H1 (cell line): Measurements from ENCODE around the gene ZNF468. TPM values are rescaled to one million over a fixed set of nuclear protein-coding genes. Genes with fewer than 3 reads are reported as not detected.
"Not testable (repeated sequence)": the region's sequence is repeated elsewhere in the genome, so short reads cannot be mapped to it uniquely, and the experiment has no call there.

Experiments used
- CTCF ChIA-PET: fragments of 300-600 bp; sonication (Branson Sonifier 250); formaldehyde crosslinking; loops from one replicate; lab custom pipeline; 2021; ENCODE audit not compliant: partially characterized antibody; lab: Charles Lee
- POLR2A ChIA-PET: fragments of 300-600 bp; sonication (Branson Sonifier 250); formaldehyde crosslinking; loops from one replicate; lab custom pipeline; 2021; ENCODE audit warnings: inconsistent platforms; ENCODE audit not compliant: partially characterized antibody; lab: Charles Lee
- DNase-seq, 2 experiments: peaks; one replicate each; pipeline versions ENCODE4 v3.0.0 to v3.0.0-alpha.2; 2010 to 2022; ENCODE audit warnings: low spot score in 2 of 2, low read depth in 1 of 2, mixed read lengths in 1 of 2
- FAIRE-seq: peaks from 2 replicates; lab custom pipeline; 2011; peaks lifted over from hg19 to GRCh38; lab: Jason Lieb, UNC
- H2AFZ ChIP-seq: 2 replicates; pipeline ENCODE4 v1.8.1; 2012; ENCODE audit warnings: low read length, inconsistent platforms
- H2AK5ac ChIP-seq: 2 replicates; pipeline ENCODE4 v1.6.1; 2013; ENCODE audit warnings: low read depth, low read length
- H2BK120ac ChIP-seq: replicated peaks from 2 replicates; pipeline ENCODE3; 2013; ENCODE audit warnings: low read depth, low read length, inconsistent platforms
- H2BK12ac ChIP-seq: 2 replicates; pipeline ENCODE4 v1.6.1; 2013; ENCODE audit warnings: low read depth, low read length
- H2BK15ac ChIP-seq: 2 replicates; pipeline ENCODE4 v1.6.1; 2013; ENCODE audit warnings: low read length
- H2BK20ac ChIP-seq: 2 replicates; pipeline ENCODE4 v1.6.1; 2013; ENCODE audit warnings: low read length
- H2BK5ac ChIP-seq: 2 replicates; pipeline ENCODE4 v1.6.1; 2013; ENCODE audit warnings: low read depth, low read length
- H3K14ac ChIP-seq: 2 replicates; pipeline ENCODE4 v1.6.1; 2013; ENCODE audit warnings: inconsistent platforms; ENCODE audit not compliant: insufficient read length
- H3K18ac ChIP-seq: 2 replicates; pipeline ENCODE4 v1.6.1; 2013; ENCODE audit warnings: low read length; ENCODE audit errors: extremely low read depth
- H3K23ac ChIP-seq: 2 replicates; pipeline ENCODE4 v1.6.1; 2013; ENCODE audit warnings: inconsistent platforms; ENCODE audit not compliant: insufficient read length
- H3K23me2 ChIP-seq: 2 replicates; pipeline ENCODE4 v1.6.1; 2013; ENCODE audit warnings: low read depth, low read length
- H3K27ac ChIP-seq: 2 replicates; pipeline ENCODE4 v1.6.1; 2011; ENCODE audit warnings: low read depth, low read length, inconsistent platforms
- H3K27me3 ChIP-seq, 4 experiments: replicated peaks in 1 of 4; 1 replicate in 1 of 4; 2 replicates in 3 of 4; pipeline versions ENCODE4 v1.6.1 to v1.8.1; 2011 to 2013; ENCODE audit warnings: low read length in 3 of 4, mild to moderate bottlenecking in 3 of 4, inconsistent platforms in 2 of 4, mixed read lengths in 2 of 4, moderate library complexity in 1 of 4; ENCODE audit not compliant: control insufficient read depth in 3 of 4, insufficient read depth in 3 of 4; ENCODE audit errors: extremely low read depth in 1 of 4
- H3K36me3 ChIP-seq, 4 experiments: 2 replicates each; pipeline versions ENCODE4 v1.6.1 to v1.8.1; 2011 to 2013; ENCODE audit warnings: mild to moderate bottlenecking in 4 of 4, low read length in 3 of 4, moderate library complexity in 2 of 4, control low read depth in 1 of 4, inconsistent platforms in 1 of 4; ENCODE audit not compliant: insufficient read depth in 4 of 4, control insufficient read depth in 2 of 4
- H3K4ac ChIP-seq: replicated peaks from 2 replicates; pipeline ENCODE3; 2013; ENCODE audit warnings: low read length, low read depth, mixed read lengths, inconsistent platforms; ENCODE audit not compliant: insufficient read length
- H3K4me1 ChIP-seq, 4 experiments: replicated peaks in 1 of 4; 1 replicate in 1 of 4; 2 replicates in 3 of 4; pipeline versions ENCODE4 v1.6.1 to v1.8.1; 2011 to 2013; ENCODE audit warnings: low read length in 3 of 4, inconsistent platforms in 2 of 4, mixed read lengths in 1 of 4; ENCODE audit not compliant: insufficient read depth in 4 of 4, control insufficient read depth in 3 of 4
- H3K4me2 ChIP-seq, 2 experiments: 2 replicates each; pipeline versions ENCODE4 v1.6.1 to v1.8.1; 2011 to 2013; ENCODE audit warnings: low read depth in 2 of 2, low read length in 2 of 2, control low read depth in 1 of 2, inconsistent platforms in 1 of 2, mild to moderate bottlenecking in 1 of 2; ENCODE audit not compliant: insufficient read depth in 1 of 2
- H3K4me3 ChIP-seq, 4 experiments: fragments of 200-600, 300-600 bp in 1 of 4; sonication (generic), shearing (Covaris generic), sonication (Bioruptor Twin) in 1 of 4; 2 replicates each; pipeline versions ENCODE4 v1.5.1 to v1.8.1; 2011 to 2016; ENCODE audit warnings: low read length in 4 of 4, low read depth in 3 of 4, control low read depth in 2 of 4, inconsistent platforms in 2 of 4, mild to moderate bottlenecking in 2 of 4, mixed read lengths in 1 of 4, moderate library complexity in 1 of 4; ENCODE audit not compliant: insufficient read depth in 2 of 4; ENCODE audit errors: extremely low read depth in 1 of 4
- H3K56ac ChIP-seq: replicated peaks from 2 replicates; pipeline ENCODE3; 2013; ENCODE audit warnings: low read depth, mild to moderate bottlenecking, mixed read lengths, low read length, inconsistent platforms; ENCODE audit not compliant: insufficient read length
- H3K79me1 ChIP-seq: 2 replicates; pipeline ENCODE4 v1.6.1; 2013; ENCODE audit warnings: low read depth, low read length, control low read depth
- H3K79me2 ChIP-seq, 2 experiments: 2 replicates each; pipeline versions ENCODE4 v1.6.1 to v1.8.1; 2012 to 2013; ENCODE audit warnings: low read length in 2 of 2, mild to moderate bottlenecking in 2 of 2, inconsistent platforms in 1 of 2; ENCODE audit not compliant: insufficient read depth in 2 of 2, control insufficient read depth in 1 of 2
- H3K9ac ChIP-seq, 4 experiments: replicated peaks in 1 of 4; 1 replicate in 1 of 4; 2 replicates in 3 of 4; pipeline versions ENCODE4 v1.6.1 to v1.8.1; 2011 to 2013; ENCODE audit warnings: low read depth in 3 of 4, low read length in 3 of 4, control low read depth in 2 of 4, mild to moderate bottlenecking in 2 of 4, moderate library complexity in 2 of 4, inconsistent platforms in 1 of 4; ENCODE audit errors: extremely low read depth in 1 of 4
- H3K9me3 ChIP-seq, 2 experiments: 2 replicates each; pipeline versions ENCODE4 v1.6.1 to v1.8.1; 2012 to 2013; ENCODE audit warnings: mild to moderate bottlenecking in 2 of 2, moderate library complexity in 2 of 2, control low read depth in 1 of 2, inconsistent platforms in 1 of 2, low read depth in 1 of 2, low read length in 1 of 2, mixed read lengths in 1 of 2; ENCODE audit not compliant: insufficient read depth in 2 of 2
- H4K20me1 ChIP-seq, 2 experiments: replicated peaks in 1 of 2; 2 replicates each; pipeline versions ENCODE3 to v1.8.1; 2011 to 2013; ENCODE audit warnings: inconsistent platforms in 2 of 2, low read length in 2 of 2, mild to moderate bottlenecking in 1 of 2; ENCODE audit not compliant: insufficient read depth in 2 of 2, control insufficient read depth in 1 of 2
- H4K5ac ChIP-seq: 2 replicates; pipeline ENCODE4 v1.6.1; 2013; ENCODE audit warnings: low read length, low read depth, mixed read lengths, inconsistent platforms; ENCODE audit not compliant: insufficient read length
- H4K8ac ChIP-seq: 2 replicates; pipeline ENCODE4 v1.8.0; 2013; ENCODE audit warnings: mild to moderate bottlenecking, moderate library complexity, low read length, inconsistent platforms; ENCODE audit not compliant: insufficient read depth; ENCODE audit errors: extremely low read depth
- H4K91ac ChIP-seq: replicated peaks from 2 replicates; pipeline ENCODE3; 2013; ENCODE audit warnings: low read length, mixed read lengths, inconsistent platforms; ENCODE audit not compliant: insufficient read length
- WGBS, 2 experiments: shearing (Covaris generic) in 1 of 2; methylation state at CpG; one replicate each; pipeline versions ENCODE4 v1.1.6 to v1.1.7; 2013 to 2015; ENCODE audit warnings: low lambda C conversion rate in 2 of 2, mixed read lengths in 2 of 2, inconsistent platforms in 1 of 2, low coverage in 1 of 2, missing lambda C conversion rate in 1 of 2; ENCODE audit not compliant: insufficient replicate concordance in 2 of 2, insufficient coverage in 1 of 2, insufficient read length in 1 of 2; ENCODE audit errors: extremely low coverage in 1 of 2, missing lambda C conversion rate in 1 of 2; 5-methylcytosine and 5-hydroxymethylcytosine counted together
- polyA plus RNA-seq, 7 experiments: library from polyadenylated mRNA; depleted of rRNA in 3 of 7; stranded (reverse) in 5 of 7; unstranded in 2 of 7; fragments of >200 nt in 5 of 7; fragments of 200-250 nt in 2 of 7; gene quantifications; 1 replicate in 5 of 7; 2 replicates in 1 of 7; 4 replicates in 1 of 7; pipeline versions ENCODE4 v1.2.1 to v1.2.3, GENCODE V29; 2011 to 2013; ENCODE audit warnings: missing spikeins in 2 of 7, mixed read lengths in 2 of 7
- total RNA-seq: library from RNA; stranded (reverse); fragmentation: NEBNext Ultra II Directional; extraction: Animal tissue kit (Norgen Biotek cat#: 25700); gene quantifications from 2 replicates; pipeline ENCODE4 v1.2.1, GENCODE V29; 2021

The ZNF468 gene
- total and polyA plus RNA-seq, 2 of the 8 experiments (the other 6 are each of a cell fraction or from before 2014, with no cell fraction given), result 13.5 to 26.1 TPM

- WGBS, 2 experiments, result 90% methylated on average over 16 of the region's 16 CpGs; no CpG with 5 or more reads in 1 of the 2 experiments
- CTCF ChIA-PET, DNase-seq, H4K91ac ChIP-seq, H3K14ac ChIP-seq, H3K27me3 ChIP-seq, H3K4me2 ChIP-seq, H2BK20ac ChIP-seq, H3K18ac ChIP-seq, H2AK5ac ChIP-seq, H2BK12ac ChIP-seq, FAIRE-seq, H3K9me3 ChIP-seq, H3K79me1 ChIP-seq, H3K4ac ChIP-seq, H3K23ac ChIP-seq, H3K4me3 ChIP-seq, H4K5ac ChIP-seq, H3K9ac ChIP-seq, H3K27ac ChIP-seq, H3K56ac ChIP-seq, H3K4me1 ChIP-seq, H3K79me2 ChIP-seq, H4K8ac ChIP-seq, POLR2A ChIA-PET, H2BK5ac ChIP-seq, H2BK15ac ChIP-seq, H2BK120ac ChIP-seq, H3K23me2 ChIP-seq, H4K20me1 ChIP-seq, H2AFZ ChIP-seq: not testable (repeated sequence)
- H3K36me3 ChIP-seq, result peaks cover 0 to 20% (median 10%) of the 10 kb centered on the region in 4 experiments; a peak in 5 of 8 replicates
These were observed 46.8 kb upstream of the ZNF468 start for GRCh38 chr19:52904052-52904780.
